Subcutaneous adipose tissue (tissue), 4 donors: ENCODE measurements around the gene ECSIT. TPM values are rescaled to one million over a fixed set of nuclear protein-coding genes. Genes with fewer than 3 reads are reported as not detected.

Experiments used
- CTCF ChIP-seq: fragments of 450-650 bp; IDR thresholded peaks from one replicate; pipeline ENCODE4 v1.5.1; 2016; ENCODE audit warnings: low read depth, mild to moderate bottlenecking, control low read depth, antibody characterized with exemption, moderate library complexity
- total RNA-seq, 4 donors: library from RNA; depleted of rRNA; stranded (reverse); fragments of >200 nt; gene quantifications; one replicate each; pipeline ENCODE4 v1.1.0, GENCODE V29; 2016

The ECSIT gene
- total RNA-seq, 4 donors from 2014 or later: 25.3 to 47.6 (median 35.7) TPM

GRCh38 chr19:11480715-11481533 lies 48.0 kb downstream of the ECSIT start, which contains the start of gene ELAVL3:
Gene ELAVL3 (minus strand): TSS chr19:11481046. CDS start chr19:11480608, 438 bp downstream.
- TF ChIP-seq CTCF: no peak

GRCh38 chr19:11479898-11480714 lies 48.8 kb downstream of the ECSIT start:
- TF ChIP-seq CTCF: no peak

GRCh38 chr19:11479090-11479897 lies 49.6 kb downstream of the ECSIT start:
- no peak for TF ChIP-seq CTCF

- TF ChIP-seq CTCF: no peak
These were observed 50.5 kb downstream of the ECSIT start for GRCh38 chr19:11478167-11479089.

GRCh38 chr19:11475861-11476260 lies 53.1 kb downstream of the ECSIT start:
- no peak for TF ChIP-seq CTCF

GRCh38 chr19:11473725-11474124 lies 55.2 kb downstream of the ECSIT start:
- no peak for TF ChIP-seq CTCF
